Astrocyte of the spinal cord (primary cell): ENCODE data around the gene NLGN2.

Experiments
- DNase-seq: peaks from one replicate; pipeline ENCODE4 v3.0.0; 2011; ENCODE audit warnings: low read depth, low spot score
- H3K4me3 ChIP-seq: 2 replicates; pipeline ENCODE4 v1.5.1; 2011; ENCODE audit warnings: low read depth, mild to moderate bottlenecking, low read length, moderate library complexity
- CTCF ChIP-seq: IDR thresholded peaks from 2 replicates; pipeline ENCODE4 v1.5.1; 2012; ENCODE audit warnings: low read depth, mild to moderate bottlenecking, low read length, inconsistent platforms
- in situ Hi-C: cut with HindIII; loops from 2 replicates; pipeline ENCODE4 v1.10.0; 2017; ENCODE audit warnings: low sequenced_read_pairs

Gene NLGN2

GRCh38 chr17:7419819-7420610 lies 12.4 kb downstream of the NLGN2 start, which contains the start of gene SPEM1:
Gene SPEM1 (plus strand): TSS chr17:7420324. CDS start chr17:7420385, 61 bp downstream.
- no peak within 1 kb of the TSS for H3K4me3 ChIP-seq
- no peak for TF ChIP-seq CTCF
- in situ Hi-C loops: no loop called here
- DNase-seq: no peak

- DNase-seq: no peak
- in situ Hi-C loops: no loop called here
- TF ChIP-seq CTCF: no peak
- no peak overlapping the region for H3K4me3 ChIP-seq
These were observed 13.5 kb downstream of the NLGN2 start for GRCh38 chr17:7421186-7421585.

GRCh38 chr17:7423679-7424078 lies 16.0 kb downstream of the NLGN2 start:
- no peak for DNase-seq
- TF ChIP-seq CTCF: no peak
- in situ Hi-C loops: no loop called here
- no peak overlapping the region for H3K4me3 ChIP-seq

- no peak for DNase-seq
- no peak within 1 kb of the TSS for H3K4me3 ChIP-seq
- TF ChIP-seq CTCF: no peak
- in situ Hi-C loops: no loop called here
These were observed 17.7 kb downstream of the NLGN2 start, which contains the start of gene SPEM2 for GRCh38 chr17:7425316-7425715. Gene SPEM2 (plus strand): TSS chr17:7425616. CDS start chr17:7425689, 73 bp downstream.

GRCh38 chr17:7425756-7426155 lies 18.1 kb downstream of the NLGN2 start:
- H3K4me3 ChIP-seq: no peak overlapping the region
- no peak for TF ChIP-seq CTCF
- in situ Hi-C loops: no loop called here
- no peak for DNase-seq

GRCh38 chr17:7426203-7426863 lies 18.7 kb downstream of the NLGN2 start:
- no peak for TF ChIP-seq CTCF
- in situ Hi-C loops: no loop called here
- DNase-seq: no peak
- no peak overlapping the region for H3K4me3 ChIP-seq
